ENCODE data around the gene PDE4A. TPM values are rescaled to one million over a fixed set of nuclear protein-coding genes. Genes with fewer than 3 reads are reported as not detected.

PDE4A gene
- total and polyA plus RNA-seq, 9 donors = 0.71 to 4.8 (median 2.6) TPM

- Histone ChIP-seq H3K4me1 (ENCODE audit: insufficient read depth) (no peaks in the 10 kb centered on the region), H3K9me3 (no peaks in the 10 kb centered on the region), H3K27ac (no peak overlapping the region), H3K4me3 (no peak overlapping the region), H3K27me3 (no peaks in the 10 kb centered on the region), H3K36me3 (no peaks in the 10 kb centered on the region)
- 74 to 79% (median 74%) methylated on average over 3 of the region's 3 CpGs for WGBS, 3 donors
- no peak for DNase-seq
- TF ChIP-seq EP300 (IDR thresholded peaks at IDR 0.05) (no peak), POLR2A (IDR thresholded peaks at IDR 0.05) (no peak), CTCF (IDR thresholded peaks at IDR 0.05) (no peak)
- intact Hi-C loops (cut with DNase I) = no loop called here
These were observed 88.4 kb downstream of the PDE4A start for GRCh38 chr19:10508707-10509106.

- Histone ChIP-seq H3K4me3 (no peak overlapping the region), H3K27ac (no peak overlapping the region), H3K27me3 (no peaks in the 10 kb centered on the region), H3K4me1 (ENCODE audit: insufficient read depth) (no peaks in the 10 kb centered on the region), H3K36me3 (no peaks in the 10 kb centered on the region), H3K9me3 (no peaks in the 10 kb centered on the region)
- intact Hi-C loops (cut with DNase I) = no loop called here
- TF ChIP-seq POLR2A (IDR thresholded peaks at IDR 0.05) (no peak), CTCF (IDR thresholded peaks at IDR 0.05) (peak in 1 of 3 donors; percentile 13), EP300 (IDR thresholded peaks at IDR 0.05) (no peak)
- 2% methylated on average over 11 to 15 of the region's 15 CpGs for WGBS, 3 donors
- DNase-seq = peak in 2 of 5 donors; percentile 28 to 49
These were observed 90.0 kb downstream of the PDE4A start for GRCh38 chr19:10510301-10510802.

GRCh38 chr19:10513223-10513622, 92.9 kb downstream of the PDE4A start:
- H3K4me1 ChIP-seq (ENCODE audit: insufficient read depth) = peaks cover 3% of the 10 kb centered on the region
- H3K36me3 ChIP-seq = no peaks in the 10 kb centered on the region
- peaks cover 4% of the 10 kb centered on the region for H3K27me3 ChIP-seq
- H3K9me3 ChIP-seq = no peaks in the 10 kb centered on the region
- intact Hi-C loops (cut with DNase I) = no loop called here
- no peak for DNase-seq
- no peak overlapping the region for H3K27ac ChIP-seq
- no peak overlapping the region for H3K4me3 ChIP-seq
- WGBS, 3 donors = 77 to 83% (median 78%) methylated on average over 7 of the region's 7 CpGs
- TF ChIP-seq POLR2A (IDR thresholded peaks at IDR 0.05) (no peak), CTCF (IDR thresholded peaks at IDR 0.05) (no peak), EP300 (IDR thresholded peaks at IDR 0.05) (no peak)

- 7 to 35% (median 15%) methylated on average over 73 to 107 of the region's 107 CpGs for WGBS, 3 donors
- Histone ChIP-seq H3K9me3 (no peaks in the 10 kb centered on the region), H3K4me1 (ENCODE audit: insufficient read depth) (peaks cover 3% of the 10 kb centered on the region), H3K27ac (no peak overlapping the region), H3K4me3 (no peak overlapping the region), H3K36me3 (no peaks in the 10 kb centered on the region), H3K27me3 (peaks cover 4% of the 10 kb centered on the region)
- TF ChIP-seq POLR2A (IDR thresholded peaks at IDR 0.05) (no peak), EP300 (IDR thresholded peaks at IDR 0.05) (no peak), CTCF (IDR thresholded peaks at IDR 0.05) (no peak)
- DNase-seq = no peak
- intact Hi-C loops (cut with DNase I) = no loop called here
These were observed 94.1 kb downstream of the PDE4A start for GRCh38 chr19:10514211-10515145.

All from ovary (tissue), 9 donors.